ENCODE measurements around the gene ASB11.

DNA sequence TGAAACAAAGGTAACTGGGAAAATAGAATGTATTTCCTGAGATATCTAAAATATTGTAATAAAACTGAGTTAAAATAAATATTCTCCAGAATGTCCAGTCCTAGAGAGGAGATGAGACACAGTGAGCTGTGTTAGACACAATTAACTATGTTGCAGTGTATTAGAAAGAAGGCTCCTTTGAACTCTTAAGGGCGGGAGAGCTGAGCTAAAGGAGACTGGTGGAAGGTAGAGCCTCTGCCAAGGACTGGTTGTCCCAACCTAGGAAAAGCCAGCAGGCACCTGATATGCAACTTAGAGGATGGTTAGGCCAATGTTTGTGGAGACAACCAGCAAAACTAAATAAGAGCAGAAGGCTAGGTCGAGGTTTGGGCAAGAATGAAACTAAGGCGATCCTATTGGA lies 4.3 kb downstream of the ASB11 start:
- no peak for TF ChIP-seq POLR2A (IDR thresholded peaks at IDR 0.05)
- TF ChIP-seq, protein P1, sequence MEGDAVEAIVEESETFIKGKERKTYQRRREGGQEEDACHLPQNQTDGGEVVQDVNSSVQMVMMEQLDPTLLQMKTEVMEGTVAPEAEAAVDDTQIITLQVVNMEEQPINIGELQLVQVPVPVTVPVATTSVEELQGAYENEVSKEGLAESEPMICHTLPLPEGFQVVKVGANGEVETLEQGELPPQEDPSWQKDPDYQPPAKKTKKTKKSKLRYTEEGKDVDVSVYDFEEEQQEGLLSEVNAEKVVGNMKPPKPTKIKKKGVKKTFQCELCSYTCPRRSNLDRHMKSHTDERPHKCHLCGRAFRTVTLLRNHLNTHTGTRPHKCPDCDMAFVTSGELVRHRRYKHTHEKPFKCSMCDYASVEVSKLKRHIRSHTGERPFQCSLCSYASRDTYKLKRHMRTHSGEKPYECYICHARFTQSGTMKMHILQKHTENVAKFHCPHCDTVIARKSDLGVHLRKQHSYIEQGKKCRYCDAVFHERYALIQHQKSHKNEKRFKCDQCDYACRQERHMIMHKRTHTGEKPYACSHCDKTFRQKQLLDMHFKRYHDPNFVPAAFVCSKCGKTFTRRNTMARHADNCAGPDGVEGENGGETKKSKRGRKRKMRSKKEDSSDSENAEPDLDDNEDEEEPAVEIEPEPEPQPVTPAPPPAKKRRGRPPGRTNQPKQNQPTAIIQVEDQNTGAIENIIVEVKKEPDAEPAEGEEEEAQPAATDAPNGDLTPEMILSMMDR (IDR thresholded peaks at IDR 0.05), result no peak
